HG03135 (cell line): Measurements from ENCODE around the gene PACSIN3.

Experiments
- ATAC-seq: cut with Tn5 transposase; IDR thresholded peaks from one replicate; pipeline ENCODE4 v1.9.1; 2021; ENCODE audit warnings: mild to moderate bottlenecking, moderate library complexity; ENCODE audit not compliant: unreplicated experiment

Gene PACSIN3

DNA sequence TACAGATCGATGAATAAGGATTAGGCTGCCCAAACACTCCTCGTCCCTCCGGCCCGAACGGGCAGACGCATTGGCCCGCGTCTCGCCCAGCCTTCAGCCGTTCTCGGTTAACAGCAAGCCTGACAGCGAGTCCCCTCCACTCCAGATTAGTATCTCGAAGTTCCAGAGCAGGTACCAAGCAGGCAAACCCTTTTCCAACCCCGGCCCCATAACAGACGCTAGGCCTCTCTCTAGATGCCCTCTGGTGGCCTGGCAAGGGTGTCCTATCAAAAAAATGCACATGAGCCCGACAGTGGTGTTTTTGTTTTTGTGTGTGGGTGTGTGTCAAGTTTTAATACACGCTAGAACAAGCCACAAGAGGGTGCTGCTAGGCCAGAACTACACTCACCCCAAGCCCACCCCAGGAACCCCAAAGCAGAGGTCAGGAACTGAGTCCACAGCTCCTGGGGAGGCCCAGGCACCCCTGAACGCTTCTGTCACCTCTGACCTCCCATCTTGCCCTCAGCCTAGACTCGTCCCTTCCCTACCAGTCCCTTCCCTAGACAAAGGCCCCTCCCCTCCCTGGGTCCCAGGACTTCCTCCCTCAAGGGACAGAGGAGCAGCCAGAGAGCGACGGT lies 8.9 kb downstream of the PACSIN3 start:
- ATAC-seq: peak; percentile 50

DNA sequence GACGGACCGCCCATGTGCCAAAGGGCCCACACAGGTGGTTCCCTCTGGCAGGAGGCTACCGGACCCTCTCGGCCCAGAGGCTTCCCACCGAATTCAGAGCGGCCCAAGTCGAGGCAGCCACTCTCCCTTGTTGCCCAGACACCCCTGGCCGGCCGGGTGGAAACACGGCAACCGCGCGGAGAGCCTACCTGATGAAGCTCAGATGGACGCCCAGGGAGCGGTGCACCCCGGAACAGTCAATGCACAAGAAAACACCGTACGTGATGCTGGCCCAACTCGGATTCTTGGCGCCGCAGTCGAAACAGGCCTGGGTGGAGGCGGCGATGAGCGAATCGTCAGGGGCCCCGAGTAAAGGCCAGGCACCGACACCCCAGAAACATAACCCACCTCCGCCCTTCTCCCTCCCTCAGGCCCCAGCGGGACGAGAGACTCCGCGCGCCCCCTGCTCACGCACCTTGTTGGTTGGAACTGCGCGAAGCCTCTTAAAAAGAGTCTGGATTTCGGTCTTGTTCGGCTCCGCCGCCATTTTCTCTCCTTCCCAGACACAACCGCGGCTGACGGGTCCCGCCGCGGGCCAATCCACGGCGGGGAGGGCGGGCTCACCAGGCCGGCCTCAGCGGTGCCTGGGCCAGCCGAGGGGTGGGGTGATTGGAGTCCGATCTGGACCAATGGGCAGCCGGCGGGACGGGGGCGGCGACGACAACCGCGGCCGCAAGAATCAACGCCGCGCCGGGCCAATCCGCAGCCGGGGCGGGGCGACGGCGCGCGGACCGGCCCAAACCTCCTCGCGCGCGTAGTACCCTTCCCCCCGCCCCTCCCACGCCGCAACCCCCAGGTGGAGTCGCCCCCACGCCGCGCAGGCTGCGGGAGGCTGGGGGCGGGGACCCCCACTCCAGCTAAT lies 9.7 kb downstream of the PACSIN3 start, which contains the start of gene ARFGAP2:
Gene ARFGAP2 (minus strand): TSS at position 552 of the 901 bp plus-strand sequence. CDS start 26 bp downstream, at position 526.
- peak; percentile 88 for ATAC-seq

DNA sequence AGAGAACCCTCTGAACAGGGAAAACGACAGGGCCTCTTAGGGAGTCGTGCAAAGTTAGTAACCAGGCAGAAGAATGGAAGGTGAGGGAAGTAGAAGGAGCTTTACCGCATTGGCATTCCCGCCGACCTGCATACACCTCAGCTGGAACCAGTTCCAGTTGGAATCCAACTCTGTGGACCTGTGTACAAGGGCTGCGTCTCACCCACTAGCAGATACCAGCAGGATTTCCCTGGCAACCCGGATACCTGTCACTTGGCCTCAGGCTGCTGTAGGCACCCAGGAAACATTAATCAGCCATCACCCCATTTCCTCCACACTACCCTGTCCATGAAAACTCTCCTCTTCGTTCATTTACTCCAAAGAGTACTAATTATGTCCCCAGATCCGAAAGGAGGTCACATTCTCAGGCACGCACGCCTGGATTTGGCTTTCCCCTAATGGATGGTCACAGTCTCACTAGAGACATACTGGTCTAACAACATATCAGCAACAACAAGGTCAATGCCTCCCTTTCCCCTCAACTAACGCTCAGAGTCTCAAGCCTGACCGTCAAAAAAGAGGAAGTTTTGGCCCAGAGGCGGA lies 10.4 kb downstream of the PACSIN3 start:
- no peak for ATAC-seq

DNA sequence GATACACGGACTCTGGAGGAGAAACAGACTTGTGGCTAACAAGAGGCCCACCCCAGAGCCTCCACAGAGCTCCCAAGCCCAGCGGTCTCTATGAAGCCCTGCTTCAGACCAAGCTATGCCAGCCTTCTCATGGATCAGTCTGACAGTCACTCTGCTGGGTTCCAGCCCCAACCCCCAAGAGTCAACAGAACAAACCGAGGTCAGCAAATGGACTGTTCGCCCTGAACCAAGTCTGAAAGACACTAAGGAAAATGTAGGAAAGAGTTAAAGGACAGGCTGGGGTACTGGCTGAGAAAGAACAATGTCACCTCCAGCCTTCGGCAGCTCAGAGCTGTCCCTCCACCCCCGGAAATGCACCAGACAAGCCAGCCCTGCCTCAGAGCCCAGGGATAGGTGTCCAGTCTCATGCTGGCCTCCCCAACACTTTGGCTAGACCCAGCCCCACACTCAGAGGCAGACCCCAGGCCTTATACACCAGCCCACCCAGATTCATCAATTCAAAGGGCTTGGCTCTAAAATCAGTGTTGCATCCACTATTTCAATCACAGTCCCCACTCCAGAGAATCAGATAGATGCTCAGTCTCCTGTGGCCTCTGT lies 13.4 kb downstream of the PACSIN3 start:
- no peak for ATAC-seq

DNA sequence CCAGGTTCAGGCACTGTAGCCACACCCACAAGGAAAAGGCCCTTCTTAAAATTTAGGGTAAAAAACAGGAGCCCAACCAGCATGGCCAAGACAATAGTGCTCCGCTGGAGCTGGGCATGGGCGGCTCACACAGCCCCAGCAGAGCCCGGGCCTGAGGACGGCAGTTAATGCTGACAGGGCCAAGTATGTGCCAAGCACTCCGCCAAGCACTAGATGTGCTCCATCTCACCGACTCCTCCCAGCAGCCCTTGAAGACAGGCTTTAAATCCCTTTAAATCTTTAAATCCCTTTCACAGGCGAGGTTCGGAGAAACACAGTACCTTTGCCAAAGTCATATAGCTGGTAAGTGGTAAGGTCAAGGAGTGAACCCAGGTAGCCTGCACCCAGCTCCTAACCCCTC lies 14.4 kb downstream of the PACSIN3 start:
- ATAC-seq: no peak

DNA sequence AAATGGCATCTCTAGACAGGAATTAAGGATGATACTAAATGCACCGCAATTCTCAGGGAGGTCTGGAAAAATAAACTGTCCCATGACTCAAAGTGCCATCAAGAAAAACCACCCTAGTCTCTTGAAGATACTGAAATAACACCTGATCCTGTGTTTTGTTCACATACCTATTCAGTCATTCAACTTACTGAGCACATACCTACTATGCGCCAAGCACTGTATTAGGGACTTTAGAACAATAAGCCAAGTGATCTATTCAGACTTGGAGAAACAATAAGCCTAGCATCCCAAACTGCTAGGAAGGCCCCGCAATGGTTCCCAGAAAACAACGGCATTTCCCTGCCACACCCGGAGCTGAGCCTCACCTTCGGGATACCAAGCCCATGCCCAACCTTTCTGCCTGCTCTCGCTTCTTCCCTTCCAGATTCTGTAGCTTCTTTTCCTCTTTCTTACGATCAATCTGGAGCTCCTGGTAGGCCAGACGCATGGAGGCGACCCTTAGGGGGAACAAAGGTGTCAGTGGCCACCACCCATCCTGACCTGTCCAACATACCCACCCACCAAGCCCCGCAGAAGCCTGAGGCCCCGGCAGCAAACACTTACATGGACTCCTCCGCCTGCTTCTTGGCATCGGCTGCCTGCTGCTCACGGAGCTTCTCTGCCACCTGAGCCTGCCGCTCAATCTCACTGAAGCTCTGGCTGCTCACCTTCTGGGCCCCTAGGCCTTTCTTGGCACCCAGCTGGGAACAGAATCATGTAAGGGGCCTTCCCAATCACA lies 15.0 kb downstream of the PACSIN3 start:
- no peak for ATAC-seq

DNA sequence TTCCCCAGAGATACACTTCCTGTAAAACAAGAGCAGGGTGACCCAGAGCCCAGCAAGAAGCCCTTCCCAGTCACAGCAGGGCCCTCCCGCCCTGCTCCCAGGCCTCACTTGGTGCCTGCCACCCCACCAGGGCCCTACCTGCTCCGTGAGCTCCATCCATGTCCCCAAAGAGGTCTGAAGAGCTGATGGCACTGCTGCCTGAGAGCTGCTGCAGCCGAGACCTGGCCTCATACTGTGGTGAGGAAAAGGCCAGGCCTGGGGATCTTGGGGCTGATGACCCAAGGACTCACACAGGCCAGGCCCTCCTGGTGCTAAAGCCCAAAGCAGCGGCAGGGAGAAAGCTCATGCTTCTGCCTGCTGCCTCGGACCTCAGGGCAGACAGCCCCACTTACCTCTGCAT lies 19.9 kb downstream of the PACSIN3 start:
- ATAC-seq: no peak

DNA sequence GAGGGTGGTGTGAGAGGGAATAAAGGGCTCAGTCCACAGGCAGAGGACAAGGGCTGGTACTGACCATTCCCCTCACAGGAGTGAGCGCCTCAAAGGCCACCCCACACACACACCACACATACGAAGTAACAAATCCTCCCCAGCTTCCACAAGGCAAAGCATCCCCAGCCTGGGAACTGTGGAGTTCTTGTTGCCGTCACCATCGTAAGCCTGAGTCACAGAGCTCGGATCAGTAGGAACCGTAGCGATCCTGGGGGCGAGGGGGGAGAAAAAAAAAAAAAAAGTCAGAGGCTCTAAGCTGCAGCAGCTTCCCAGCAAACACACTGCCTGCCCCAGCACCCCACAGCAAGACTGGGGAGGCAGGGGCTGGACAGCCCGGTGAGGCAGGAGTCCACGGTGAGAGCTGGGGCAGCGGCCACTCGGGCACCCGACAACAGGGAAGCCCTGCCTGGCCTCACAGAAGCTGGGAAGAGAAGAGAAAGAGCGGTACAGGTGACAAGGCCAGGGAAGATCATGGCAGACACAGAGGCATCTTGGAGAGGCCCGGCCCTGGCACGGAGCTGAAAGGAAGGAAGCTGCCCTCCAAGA lies 20.9 kb downstream of the PACSIN3 start:
- no peak for ATAC-seq

DNA sequence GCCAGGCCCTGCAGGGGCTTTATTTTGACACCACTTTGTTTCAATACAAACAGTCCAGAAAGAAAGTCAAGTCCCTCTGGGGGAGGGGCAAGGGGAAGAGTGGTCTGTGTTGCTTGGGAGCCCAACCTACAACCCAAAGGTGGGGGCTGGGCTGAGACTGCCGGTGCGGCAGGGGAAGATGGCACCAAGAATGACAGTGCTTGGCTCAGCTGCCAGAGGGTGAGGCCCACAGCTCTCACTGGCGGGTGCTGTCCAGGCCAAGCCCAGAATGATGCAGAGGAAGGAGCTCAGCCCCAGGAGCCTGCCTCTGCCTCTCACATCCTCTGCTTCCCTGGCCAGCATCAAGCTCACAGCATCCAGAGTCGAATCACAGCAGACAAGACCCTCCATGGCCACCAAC lies 21.9 kb downstream of the PACSIN3 start:
- no peak for ATAC-seq

DNA sequence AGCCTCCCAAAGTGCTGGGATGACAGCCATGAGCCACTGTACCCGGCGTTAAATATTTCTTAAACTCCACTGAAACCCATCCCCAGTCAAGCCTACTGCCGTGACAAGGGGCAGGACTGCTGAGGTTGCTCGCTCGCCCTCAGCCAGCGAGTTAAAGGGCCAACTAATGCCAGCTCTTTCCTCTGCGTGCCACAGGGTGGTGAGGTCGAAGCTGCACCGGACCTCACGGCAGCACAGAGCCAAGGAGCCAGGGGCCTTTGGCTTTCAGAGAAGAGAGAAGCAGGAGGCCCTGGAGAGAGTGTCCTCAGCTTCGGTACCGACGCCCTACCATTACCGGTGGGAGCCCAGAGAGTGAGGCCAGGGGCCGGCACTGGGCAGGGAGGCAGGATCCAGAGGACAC lies 22.3 kb downstream of the PACSIN3 start:
- no peak for ATAC-seq

DNA sequence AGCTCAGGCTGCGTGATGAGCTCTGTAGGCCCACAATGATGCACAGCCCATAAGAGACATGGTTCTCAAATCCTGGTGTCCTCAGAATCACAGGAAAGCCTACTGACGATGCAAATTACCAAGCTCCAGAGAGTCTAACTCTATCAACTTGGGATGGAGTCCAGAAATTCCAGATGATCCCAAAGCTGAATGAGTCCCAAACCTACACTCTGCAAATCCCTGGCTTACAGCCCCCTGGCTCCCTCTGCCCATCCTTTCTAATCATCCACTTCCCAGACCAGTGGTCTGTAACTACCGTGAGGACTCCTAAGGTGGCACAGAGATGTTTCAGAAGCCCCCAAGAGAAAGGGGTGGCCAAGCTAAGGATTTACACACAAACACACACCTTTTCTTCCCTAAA lies 23.0 kb downstream of the PACSIN3 start:
- no peak for ATAC-seq

DNA sequence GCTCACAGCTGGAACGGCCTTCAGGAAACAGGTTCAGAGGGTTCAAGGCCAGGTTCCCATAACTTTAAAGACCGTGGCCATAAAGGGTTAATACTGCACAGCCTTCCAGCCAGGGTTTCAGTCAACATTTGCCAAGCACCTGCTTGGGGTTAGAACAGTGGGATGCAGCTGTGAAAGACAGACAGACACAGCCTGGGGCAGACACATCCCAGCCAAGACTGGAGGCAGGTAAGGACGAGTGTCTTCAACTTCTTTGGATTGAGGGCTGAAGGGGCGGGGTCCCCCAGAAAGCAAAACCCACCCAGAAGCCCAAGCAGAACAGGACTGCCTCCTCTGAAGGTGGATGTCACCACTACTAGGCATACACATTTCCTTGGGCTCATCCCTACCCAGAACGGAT lies 23.8 kb downstream of the PACSIN3 start:
- ATAC-seq: no peak

DNA sequence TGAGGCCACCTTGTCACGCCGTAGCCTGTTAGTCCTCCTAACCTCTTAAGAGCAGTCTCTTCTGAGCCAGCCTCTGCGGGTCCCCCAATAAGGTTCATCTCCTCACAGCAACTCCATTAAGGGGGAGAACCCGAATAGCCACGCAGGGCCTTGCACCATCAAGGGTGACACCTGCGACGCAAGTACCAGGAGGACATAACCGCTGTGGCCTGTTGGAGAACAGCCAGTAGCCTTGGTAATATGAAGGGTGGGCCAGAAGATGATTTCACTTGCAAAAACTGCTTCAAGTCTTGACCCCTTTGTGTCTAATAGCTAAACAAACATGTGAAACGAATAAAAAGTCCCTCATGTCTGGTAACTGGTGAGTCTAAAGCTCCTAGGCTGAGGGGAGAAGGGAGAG lies 24.3 kb downstream of the PACSIN3 start:
- no peak for ATAC-seq

DNA sequence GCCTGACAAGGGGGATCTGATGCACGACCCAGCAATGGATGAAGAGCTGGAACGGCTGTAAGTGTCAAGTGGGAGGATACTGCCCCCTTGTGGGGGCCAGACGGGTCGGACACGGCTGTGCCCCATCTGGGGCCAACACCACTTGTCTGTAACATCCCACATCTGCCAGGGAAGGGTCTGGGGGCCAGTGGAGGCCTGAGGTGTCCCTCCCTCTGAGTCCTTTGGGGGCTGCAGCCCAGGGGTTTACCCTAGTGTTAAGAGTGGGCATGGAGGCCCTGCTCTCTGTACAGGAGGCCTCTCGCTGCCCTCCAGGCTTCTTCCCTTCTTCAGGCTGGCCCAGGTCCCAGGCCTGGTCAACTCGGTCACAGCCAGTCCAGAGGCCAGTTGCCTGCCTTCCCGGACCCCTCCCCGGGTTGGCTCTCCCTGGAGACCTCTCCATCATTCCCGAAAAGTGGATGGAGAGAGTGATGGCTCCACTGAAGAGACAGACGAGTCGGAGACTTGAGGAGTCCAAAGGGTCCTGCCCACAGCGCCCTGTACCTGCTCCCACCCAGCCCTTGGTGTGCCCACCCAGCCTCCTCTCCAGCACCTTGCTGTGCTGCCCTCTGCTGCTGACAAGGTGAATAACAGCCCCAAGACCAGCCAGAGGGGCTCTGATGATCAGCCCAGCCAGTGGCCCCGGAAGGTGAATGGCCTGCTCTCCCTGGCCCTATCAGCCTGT lies 24.9 kb downstream of the PACSIN3 start:
- ATAC-seq: peak; percentile 58

DNA sequence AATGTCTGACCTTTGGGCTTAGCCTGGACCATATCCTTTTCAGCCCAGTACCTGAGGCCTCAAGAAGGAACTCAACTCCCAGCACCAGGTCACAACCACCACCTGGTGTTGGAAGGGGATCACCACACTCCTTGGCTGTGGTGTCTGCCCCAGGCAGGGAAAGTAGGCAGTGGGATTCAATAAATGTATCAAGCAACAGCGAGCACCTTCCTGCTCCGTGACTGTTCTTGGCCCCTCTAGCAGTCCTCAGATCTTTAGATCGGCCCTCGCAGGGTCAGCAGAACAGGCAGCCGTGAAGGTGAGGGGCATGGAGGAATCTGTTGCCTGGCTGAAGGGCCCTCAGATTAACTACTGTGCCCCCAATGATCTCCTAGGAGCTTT lies 25.5 kb downstream of the PACSIN3 start:
- no peak for ATAC-seq

DNA sequence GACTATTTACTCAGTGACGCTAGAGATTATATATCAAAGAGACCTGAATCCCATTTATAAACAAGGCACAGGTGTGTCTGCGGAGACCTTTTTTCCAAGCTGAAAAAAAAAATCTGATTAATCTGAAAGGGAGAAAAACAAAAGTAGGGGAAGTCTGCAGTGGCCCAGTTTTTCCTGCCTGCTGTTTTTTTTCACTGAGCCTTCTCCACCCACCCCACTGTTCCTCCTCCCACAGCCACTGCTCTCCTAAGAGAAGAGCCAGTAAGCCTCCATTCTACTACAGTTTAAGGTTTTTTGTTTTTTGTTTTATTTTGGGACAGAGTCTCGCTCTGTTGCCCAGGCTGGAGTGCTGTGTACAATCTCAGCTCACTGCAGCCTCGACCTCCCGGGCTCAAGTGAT lies 28.0 kb downstream of the PACSIN3 start:
- no peak for ATAC-seq

DNA sequence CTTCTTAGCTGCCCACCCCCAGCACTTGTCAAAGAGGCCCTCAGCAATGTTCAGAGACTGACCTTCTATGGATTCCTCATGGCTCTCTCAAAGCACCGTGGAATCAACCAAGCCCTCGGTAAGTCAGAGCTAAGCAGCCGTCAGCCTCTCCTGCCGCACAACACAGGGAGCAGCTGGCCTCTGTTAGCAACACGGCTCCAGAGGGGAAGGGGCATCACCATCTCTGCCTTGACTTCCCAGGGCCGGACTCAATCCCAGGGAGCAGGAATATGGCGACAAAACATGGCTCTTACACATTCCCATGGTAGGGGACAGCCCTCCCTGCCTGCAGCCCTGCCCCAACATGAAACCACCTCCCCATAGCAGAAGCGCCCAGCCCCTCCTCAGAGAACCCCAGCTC lies 28.4 kb downstream of the PACSIN3 start:
- ATAC-seq: no peak

DNA sequence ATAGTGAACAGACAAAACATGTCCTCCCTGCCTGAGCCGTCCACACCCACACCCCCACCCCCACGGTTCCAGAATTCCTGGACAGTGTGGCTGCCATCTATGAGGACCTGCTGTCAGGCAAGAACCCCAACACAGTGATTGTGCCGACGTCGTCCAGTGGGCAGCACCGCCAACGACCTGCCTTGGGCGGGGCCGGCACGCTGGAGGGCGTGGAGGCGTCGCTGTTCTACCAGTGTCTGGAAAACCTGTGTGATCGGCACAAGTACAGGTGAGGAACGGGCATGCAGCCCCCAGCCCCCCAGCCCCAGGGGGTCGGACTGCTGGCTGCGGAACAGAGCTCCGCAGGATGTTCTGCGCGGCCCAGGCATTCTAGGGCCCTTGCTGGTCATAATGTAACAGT lies 29.3 kb downstream of the PACSIN3 start:
- ATAC-seq: no peak

DNA sequence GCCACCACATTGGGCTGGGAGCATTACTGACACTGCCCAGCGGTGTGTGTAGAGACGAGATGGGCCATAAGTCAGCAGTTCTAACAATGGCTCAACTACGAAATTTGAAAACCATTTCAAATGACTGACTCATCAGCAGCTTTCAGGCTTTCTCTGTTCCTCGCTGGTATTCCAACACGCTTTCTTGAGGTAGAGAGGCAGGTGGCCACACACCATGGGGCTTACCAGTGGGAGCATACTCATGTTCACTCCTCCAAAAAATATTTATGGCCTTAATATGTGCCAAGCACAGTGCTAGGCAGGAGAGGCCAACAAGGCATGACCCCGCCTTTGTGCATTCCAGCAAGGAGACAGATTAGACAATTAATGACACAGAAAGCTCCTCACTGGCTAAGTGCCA lies 29.9 kb downstream of the PACSIN3 start:
- ATAC-seq: no peak

DNA sequence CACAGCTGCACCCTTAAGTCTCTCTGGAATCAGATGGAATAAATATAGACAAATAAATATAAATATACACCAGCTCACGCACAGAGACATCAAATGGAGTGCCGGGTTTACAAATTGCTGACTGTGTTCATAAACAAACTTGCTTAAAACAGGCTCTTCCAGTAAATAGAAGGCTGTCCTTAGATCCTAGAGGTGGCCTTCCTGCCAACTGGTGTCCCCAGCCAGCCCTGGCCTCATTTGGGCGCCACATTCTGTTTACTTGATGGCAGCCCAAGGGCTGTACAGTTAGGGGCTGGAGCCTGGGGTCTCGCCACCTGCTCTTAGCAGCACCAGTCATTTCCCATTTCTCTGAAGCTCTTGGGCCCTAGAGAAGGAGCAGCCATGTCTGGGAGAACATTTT lies 30.4 kb downstream of the PACSIN3 start:
- ATAC-seq: no peak
